ENCODE measurements around the gene CCNF. TPM values are rescaled to one million over a fixed set of nuclear protein-coding genes. Genes with fewer than 3 reads are reported as not detected.

The CCNF gene
- total RNA-seq, 4 donors from 2014 or later = 1.2 to 2.5 (median 1.8) TPM

GRCh38 chr16:2449118-2449517, 19.9 kb downstream of the CCNF start:
- no peaks in the 10 kb centered on the region for H3K4me1 ChIP-seq
- WGBS, 2 donors = 98 to 99% methylated on average over 15 to 18 of the region's 25 CpGs
- H3K27me3 ChIP-seq = no peaks in the 10 kb centered on the region
- H3K9me3 ChIP-seq = no peaks in the 10 kb centered on the region
- H3K27ac ChIP-seq = no peak overlapping the region
- TF ChIP-seq CTCF (IDR thresholded peaks at IDR 0.05) (no peak), POLR2A (IDR thresholded peaks at IDR 0.05) (no peak)
- H3K4me3 ChIP-seq (replicated peaks in 1 of 3) = no peak overlapping the region
- H3K36me3 ChIP-seq = peaks cover 0 to 6% of the 10 kb centered on the region in 2 donors
- no peak for DNase-seq
- intact Hi-C loops (cut with DNase I) = no loop called here

GRCh38 chr16:2450535-2450934, 21.3 kb downstream of the CCNF start:
- no peaks in the 10 kb centered on the region for H3K9me3 ChIP-seq
- intact Hi-C loops (cut with DNase I) = no loop called here
- H3K4me1 ChIP-seq = no peaks in the 10 kb centered on the region
- no peak for TF ChIP-seq CTCF (IDR thresholded peaks at IDR 0.05)
- no peak for TF ChIP-seq POLR2A (IDR thresholded peaks at IDR 0.05)
- H3K4me3 ChIP-seq (replicated peaks in 1 of 3) = no peak overlapping the region
- DNase-seq = no peak
- H3K36me3 ChIP-seq = peaks cover 0 to 2% of the 10 kb centered on the region in 2 donors
- 95% methylated on average over 7 to 8 of the region's 8 CpGs for WGBS, 2 donors
- H3K27me3 ChIP-seq = no peaks in the 10 kb centered on the region
- H3K27ac ChIP-seq = no peak overlapping the region

- H3K27ac ChIP-seq = no peak overlapping the region
- no peak overlapping the region for H3K4me3 ChIP-seq (replicated peaks in 1 of 3)
- no peak for DNase-seq
- intact Hi-C loops (cut with DNase I) = no loop called here
- 94 to 97% methylated on average over 19 of the region's 19 CpGs for WGBS, 2 donors
- no peaks in the 10 kb centered on the region for H3K4me1 ChIP-seq
- no peaks in the 10 kb centered on the region for H3K27me3 ChIP-seq
- peaks cover 0 to 2% of the 10 kb centered on the region in 2 donors for H3K36me3 ChIP-seq
- TF ChIP-seq POLR2A (IDR thresholded peaks at IDR 0.05) = no peak
- no peak for TF ChIP-seq CTCF (IDR thresholded peaks at IDR 0.05)
- H3K9me3 ChIP-seq = no peaks in the 10 kb centered on the region
Measured at GRCh38 chr16:2450975-2451381, 21.7 kb downstream of the CCNF start.

GRCh38 chr16:2451851-2452320, 22.6 kb downstream of the CCNF start:
- Histone ChIP-seq H3K4me1 (no peaks in the 10 kb centered on the region), H3K27ac (no peak overlapping the region), H3K36me3 (no peaks in the 10 kb centered on the region), H3K9me3 (no peaks in the 10 kb centered on the region), H3K27me3 (no peaks in the 10 kb centered on the region), H3K4me3 (replicated peaks in 1 of 3) (no peak overlapping the region)
- WGBS, 2 donors = 92 to 94% methylated on average over 17 to 18 of the region's 18 CpGs
- TF ChIP-seq POLR2A (IDR thresholded peaks at IDR 0.05) (no peak), CTCF (IDR thresholded peaks at IDR 0.05) (no peak)
- intact Hi-C loops (cut with DNase I) = no loop called here
- no peak for DNase-seq

- Histone ChIP-seq H3K9me3 (no peaks in the 10 kb centered on the region), H3K4me1 (no peaks in the 10 kb centered on the region), H3K27ac (no peak overlapping the region), H3K27me3 (no peaks in the 10 kb centered on the region), H3K4me3 (replicated peaks in 1 of 3) (no peak overlapping the region), H3K36me3 (no peaks in the 10 kb centered on the region)
- WGBS, 2 donors = 96 to 97% methylated on average over 8 of the region's 8 CpGs
- TF ChIP-seq CTCF (IDR thresholded peaks at IDR 0.05) (no peak), POLR2A (IDR thresholded peaks at IDR 0.05) (no peak)
- intact Hi-C loops (cut with DNase I) = no loop called here
- no peak for DNase-seq
Measured at GRCh38 chr16:2452650-2453049, 23.4 kb downstream of the CCNF start.

All from thyroid gland (tissue), 4 donors.